ENCODE data around the gene CPSF7.

CPSF7 gene

DNA sequence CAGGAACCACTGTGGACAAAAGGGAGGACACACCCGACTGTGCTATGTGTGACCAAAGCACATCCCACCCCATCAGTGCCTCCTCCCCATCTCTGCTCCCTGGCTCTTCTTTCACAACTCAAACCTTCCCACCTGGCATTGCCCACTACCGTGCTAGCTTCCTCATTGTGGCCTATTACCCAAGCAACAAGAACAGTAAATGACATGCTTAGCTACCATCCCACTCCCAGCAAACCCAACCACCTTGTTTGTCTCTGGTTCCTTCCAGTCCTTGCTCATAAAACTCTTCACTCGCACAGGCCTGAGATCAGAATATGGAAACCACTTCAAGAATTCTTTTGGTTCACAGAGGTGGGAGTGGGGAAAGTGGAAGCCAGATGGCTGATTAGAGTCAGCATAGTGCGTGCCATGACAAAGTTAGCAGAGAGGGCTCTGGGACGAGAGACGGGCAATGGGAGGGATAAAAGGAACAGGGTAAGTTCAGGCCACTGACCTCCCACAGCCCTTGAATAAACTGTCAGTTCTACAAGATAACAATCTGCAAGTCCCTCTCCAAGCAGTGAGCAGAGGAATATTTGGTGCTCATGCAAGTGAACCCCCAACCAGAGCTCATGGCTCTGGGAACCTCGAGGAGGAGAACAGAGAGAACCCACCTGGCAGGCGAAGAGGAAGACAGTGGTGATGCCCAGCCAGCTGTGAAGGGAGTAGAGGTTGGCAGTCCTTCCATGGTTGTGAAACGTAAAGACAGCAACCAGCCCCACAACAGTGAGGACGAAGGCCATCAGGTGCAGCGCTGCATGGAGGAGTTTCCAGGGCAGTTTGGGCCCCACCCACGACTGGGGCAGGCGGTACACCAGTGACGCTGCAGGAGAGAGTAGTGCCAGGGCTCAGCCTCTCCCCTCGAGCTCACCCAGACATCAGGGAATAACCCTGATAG is 76.4 kb downstream of the CPSF7 start:
- DNase-seq, result no peak

Data from NCI-H446 treated with DMSO at 0.1 percent for 48 hours (cell line).